GM12873 (cell line): ENCODE data around the gene KLK15.
A peak's percentile ranks its signal among the peaks of the same experiment; 100 is the strongest.

Source experiments
- CTCF ChIP-seq: IDR thresholded peaks from 2 replicates; pipeline ENCODE4 v1.5.1; 2012; ENCODE audit warnings: low read depth, mild to moderate bottlenecking, moderate library complexity, low read length, control low read depth; ENCODE audit not compliant: insufficient read depth; ENCODE audit errors: missing control alignments

KLK15 gene

GRCh38 chr19:50797429-50797780 lies 36.0 kb downstream of the KLK15 start:
- TF ChIP-seq CTCF = no peak

- TF ChIP-seq CTCF = no peak
Observed at GRCh38 chr19:50796634-50797428, 36.5 kb downstream of the KLK15 start.

GRCh38 chr19:50796128-50796633 lies 37.2 kb downstream of the KLK15 start:
- peak; percentile 24 for TF ChIP-seq CTCF

GRCh38 chr19:50795664-50796073 lies 37.7 kb downstream of the KLK15 start:
- TF ChIP-seq CTCF = no peak

GRCh38 chr19:50794876-50795663 lies 38.3 kb downstream of the KLK15 start:
- peak; percentile 42 for TF ChIP-seq CTCF

GRCh38 chr19:50794074-50794875 lies 39.1 kb downstream of the KLK15 start:
- peak; percentile 41 for TF ChIP-seq CTCF
